Sigmoid colon (tissue), 4 donors: ENCODE data around the gene SIM1.

Source experiments
- CTCF ChIP-seq, 4 experiments: fragments of 450-650 bp in 3 of 4; fragments of 200-600 bp in 1 of 4; IDR thresholded peaks; one replicate each; pipeline ENCODE4 v1.5.1; 2016 to 2019; ENCODE audit warnings: antibody characterized with exemption in 4 of 4, mild to moderate bottlenecking in 3 of 4, moderate library complexity in 2 of 4
- EP300 ChIP-seq, 4 donors: sonication (generic); formaldehyde crosslinking; IDR thresholded peaks; one replicate each; pipeline ENCODE4 v1.6.1; 2017; ENCODE audit warnings: antibody characterized with exemption in 4 of 4
- POLR2A ChIP-seq, 2 donors: fragments of 450-650 bp; IDR thresholded peaks; one replicate each; pipeline ENCODE4 v1.6.1; 2016; ENCODE audit warnings: antibody characterized with exemption in 2 of 2, mild to moderate bottlenecking in 2 of 2, moderate library complexity in 2 of 2
- POLR2AphosphoS5 ChIP-seq, 4 donors: sonication (generic); formaldehyde crosslinking; IDR thresholded peaks; one replicate each; pipeline ENCODE4 v1.6.1; 2017; ENCODE audit warnings: antibody characterized with exemption in 4 of 4

- TF ChIP-seq POLR2A (IDR thresholded peaks at IDR 0.05), result no peak
- TF ChIP-seq CTCF (IDR thresholded peaks at IDR 0.05), result no peak
- TF ChIP-seq EP300 (IDR thresholded peaks at IDR 0.05), result no peak
- TF ChIP-seq POLR2AphosphoS5 (IDR thresholded peaks at IDR 0.05), result no peak
Measured at GRCh38 chr6:100335991-100336390, 128.7 kb downstream of the SIM1 start.
